ENCODE results near the gene USP10. TPM values are rescaled to one million over a fixed set of nuclear protein-coding genes. Genes with fewer than 3 reads are reported as not detected.

The USP10 gene
- total RNA-seq, 2 experiments from 2014 or later = 65.9 to 134 TPM

DNA sequence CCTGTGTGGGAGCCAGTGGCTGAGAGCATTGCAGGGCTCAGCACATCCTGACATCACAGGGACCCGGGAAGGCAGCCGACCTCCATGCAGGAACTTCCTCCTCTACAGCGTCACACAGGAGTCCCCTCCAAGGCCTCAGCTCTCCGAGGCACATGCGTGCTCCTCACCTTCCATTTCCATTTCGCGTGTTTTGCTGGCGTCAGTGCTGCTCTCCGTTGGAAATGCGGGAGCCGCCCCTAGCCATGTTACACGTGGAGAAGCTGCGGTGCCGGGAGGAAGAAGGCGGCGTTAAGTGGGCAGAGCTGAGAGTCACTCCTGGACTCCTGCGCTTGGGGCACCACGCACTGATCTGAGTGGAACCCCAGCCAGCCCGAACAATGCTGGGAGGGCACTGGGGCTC, 94.8 kb downstream of the USP10 start:
- BruUV-seq (replicated peaks) = no TSS peak
- Histone ChIP-seq H3K36me3 (ENCODE audit: insufficient read depth, low read length) (no peaks in the 10 kb centered on the region), H3K9me3 (ENCODE audit: low read length) (no peaks in the 10 kb centered on the region), H2AFZ (ENCODE audit: low read length) (no peak overlapping the region), H4K20me1 (ENCODE audit: insufficient read depth, low read length) (no peaks in the 10 kb centered on the region), H3K27ac (ENCODE audit: low read depth, low read length, poor library complexity, severe bottlenecking) (no peak overlapping the region), H3K4me3 (ENCODE audit: low read depth, low read length, poor library complexity, severe bottlenecking) (no peak overlapping the region), H3K79me2 (ENCODE audit: insufficient read depth, low read depth, low read length) (no peaks in the 10 kb centered on the region), H3K9me2 (ENCODE audit: insufficient read depth, low read length) (no peaks in the 10 kb centered on the region), H3K4me1 (ENCODE audit: insufficient read depth, low read length, poor library complexity, severe bottlenecking) (no peaks in the 10 kb centered on the region), H3K4me2 (ENCODE audit: low read length) (no peak overlapping the region)
- ChIA-PET POLR2A (no interaction called here), CTCF (ENCODE audit: unreplicated experiment) (no interaction called here)
- no peak for DNase-seq (ENCODE audit: low spot score)
- intact Hi-C loops (cut with micrococcal nuclease; ENCODE audit: unreplicated experiment) = no loop called here
- TF ChIP-seq EZH2phosphoT487 (IDR thresholded peaks at IDR 0.05; ENCODE audit: borderline replicate concordance, low read depth, low read length) = no peak
- TF ChIP-seq, protein P1, sequence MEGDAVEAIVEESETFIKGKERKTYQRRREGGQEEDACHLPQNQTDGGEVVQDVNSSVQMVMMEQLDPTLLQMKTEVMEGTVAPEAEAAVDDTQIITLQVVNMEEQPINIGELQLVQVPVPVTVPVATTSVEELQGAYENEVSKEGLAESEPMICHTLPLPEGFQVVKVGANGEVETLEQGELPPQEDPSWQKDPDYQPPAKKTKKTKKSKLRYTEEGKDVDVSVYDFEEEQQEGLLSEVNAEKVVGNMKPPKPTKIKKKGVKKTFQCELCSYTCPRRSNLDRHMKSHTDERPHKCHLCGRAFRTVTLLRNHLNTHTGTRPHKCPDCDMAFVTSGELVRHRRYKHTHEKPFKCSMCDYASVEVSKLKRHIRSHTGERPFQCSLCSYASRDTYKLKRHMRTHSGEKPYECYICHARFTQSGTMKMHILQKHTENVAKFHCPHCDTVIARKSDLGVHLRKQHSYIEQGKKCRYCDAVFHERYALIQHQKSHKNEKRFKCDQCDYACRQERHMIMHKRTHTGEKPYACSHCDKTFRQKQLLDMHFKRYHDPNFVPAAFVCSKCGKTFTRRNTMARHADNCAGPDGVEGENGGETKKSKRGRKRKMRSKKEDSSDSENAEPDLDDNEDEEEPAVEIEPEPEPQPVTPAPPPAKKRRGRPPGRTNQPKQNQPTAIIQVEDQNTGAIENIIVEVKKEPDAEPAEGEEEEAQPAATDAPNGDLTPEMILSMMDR (conservative IDR thresholded peaks at IDR 0.05; ENCODE audit: low read length) = no peak

DNA sequence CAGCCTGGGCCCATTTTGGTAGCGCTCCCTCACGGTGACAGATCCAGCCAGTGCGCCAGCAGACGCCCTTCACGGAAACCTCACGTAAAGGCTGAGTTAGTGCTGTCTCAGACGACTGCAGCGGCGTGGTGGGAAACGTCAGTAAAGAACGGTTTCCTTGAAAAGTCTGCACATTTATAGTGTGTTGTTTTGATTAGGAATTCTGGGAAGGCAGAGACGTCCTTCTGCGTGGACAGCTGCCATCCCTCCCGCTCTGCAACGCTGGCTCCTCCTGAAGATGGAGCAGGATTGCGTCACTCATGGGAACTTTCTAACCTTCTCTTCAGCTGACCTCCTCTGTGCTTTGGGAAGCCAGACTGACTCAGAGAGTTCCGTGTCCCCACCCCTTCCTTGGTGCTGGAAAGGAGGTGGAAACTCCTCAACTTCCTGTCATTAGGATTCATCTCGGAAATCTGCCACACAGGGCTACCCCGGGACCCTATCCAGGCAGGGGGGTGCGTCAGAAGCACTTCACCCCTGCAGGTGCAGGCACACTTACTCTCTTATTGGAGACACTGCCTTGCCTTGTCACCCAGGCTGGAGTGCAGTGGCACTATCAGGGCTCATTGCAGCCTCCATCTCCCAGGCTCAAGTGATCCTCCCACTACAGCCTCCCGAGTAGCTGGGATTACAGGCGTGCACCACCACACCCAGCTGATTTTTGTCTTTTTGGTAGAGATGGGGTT, 95.7 kb downstream of the USP10 start:
- TF ChIP-seq EZH2phosphoT487 (IDR thresholded peaks at IDR 0.05; ENCODE audit: borderline replicate concordance, low read depth, low read length) = no peak
- TF ChIP-seq, protein P1 (conservative IDR thresholded peaks at IDR 0.05; ENCODE audit: low read length) = no peak
- DNase-seq (ENCODE audit: low spot score) = no peak
- Histone ChIP-seq H2AFZ (ENCODE audit: low read length) (no peak overlapping the region), H3K4me1 (ENCODE audit: insufficient read depth, low read length, poor library complexity, severe bottlenecking) (no peaks in the 10 kb centered on the region), H3K4me2 (ENCODE audit: low read length) (no peak overlapping the region), H3K4me3 (ENCODE audit: low read depth, low read length, poor library complexity, severe bottlenecking) (no peak overlapping the region), H3K9me3 (ENCODE audit: low read length) (no peaks in the 10 kb centered on the region), H3K36me3 (ENCODE audit: insufficient read depth, low read length) (no peaks in the 10 kb centered on the region), H3K27ac (ENCODE audit: low read depth, low read length, poor library complexity, severe bottlenecking) (no peak overlapping the region), H3K79me2 (ENCODE audit: insufficient read depth, low read depth, low read length) (no peaks in the 10 kb centered on the region), H3K9me2 (ENCODE audit: insufficient read depth, low read length) (no peaks in the 10 kb centered on the region), H4K20me1 (ENCODE audit: insufficient read depth, low read length) (no peaks in the 10 kb centered on the region)
- POLR2A ChIA-PET = no interaction called here
- BruUV-seq (replicated peaks) = no TSS peak
- intact Hi-C loops (cut with micrococcal nuclease; ENCODE audit: unreplicated experiment) = no loop called here
- CTCF ChIA-PET (ENCODE audit: unreplicated experiment) = no interaction called here

DNA sequence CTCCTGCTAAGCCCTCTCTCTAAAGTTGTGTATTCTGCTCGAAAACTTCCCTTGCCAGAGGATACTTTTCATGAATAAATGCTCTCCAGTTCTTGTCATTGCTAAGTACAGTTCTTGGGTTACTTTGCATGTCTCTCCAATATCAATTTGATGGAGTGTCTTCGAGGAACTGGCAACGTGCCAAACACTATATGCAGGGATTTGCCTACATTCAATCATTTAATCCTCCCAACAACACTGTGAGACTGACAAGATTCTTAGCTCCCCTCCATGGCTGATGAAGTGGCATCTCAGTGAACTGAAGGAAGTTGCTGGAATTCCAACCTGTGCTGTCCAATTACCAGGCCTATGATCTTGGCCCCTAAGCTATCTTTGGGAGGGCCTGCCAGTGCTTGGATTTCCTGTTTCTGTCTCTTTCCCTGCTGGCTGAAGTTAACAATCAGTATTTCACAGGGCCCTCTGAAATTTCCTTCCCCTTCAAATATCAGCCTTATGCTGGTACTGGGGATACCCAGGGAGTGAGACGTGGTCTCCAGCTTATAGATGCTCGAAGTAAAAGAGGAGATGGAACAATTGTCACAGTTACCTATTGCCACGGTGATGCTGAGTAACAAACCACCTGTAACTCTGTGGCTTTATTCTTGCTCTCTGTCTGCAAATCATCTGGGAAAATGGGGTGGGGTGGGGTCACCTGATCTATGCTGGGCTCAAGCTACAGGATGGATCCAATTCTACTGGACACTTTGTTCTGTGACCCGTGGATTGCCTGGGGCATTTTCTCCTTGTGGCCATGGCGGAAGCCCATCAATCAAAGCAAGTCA, 100.6 kb downstream of the USP10 start:
- POLR2A ChIA-PET = interaction anchor here (1.1 kb wide), 1 partner anchor 21 kb away, joined by 3 read pairs; no protein-coding TSS in a partner anchor
- Histone ChIP-seq H3K36me3 (ENCODE audit: insufficient read depth, low read length) (no peaks in the 10 kb centered on the region), H2AFZ (ENCODE audit: low read length) (no peak overlapping the region), H3K4me1 (ENCODE audit: insufficient read depth, low read length, poor library complexity, severe bottlenecking) (no peaks in the 10 kb centered on the region), H3K9me2 (ENCODE audit: insufficient read depth, low read length) (no peaks in the 10 kb centered on the region), H3K79me2 (ENCODE audit: insufficient read depth, low read depth, low read length) (no peaks in the 10 kb centered on the region), H3K9me3 (ENCODE audit: low read length) (no peaks in the 10 kb centered on the region), H3K4me2 (ENCODE audit: low read length) (no peak overlapping the region), H4K20me1 (ENCODE audit: insufficient read depth, low read length) (no peaks in the 10 kb centered on the region), H3K4me3 (ENCODE audit: low read depth, low read length, poor library complexity, severe bottlenecking) (no peak overlapping the region), H3K27ac (ENCODE audit: low read depth, low read length, poor library complexity, severe bottlenecking) (no peak overlapping the region)
- BruUV-seq (replicated peaks) = no TSS peak
- CTCF ChIA-PET (ENCODE audit: unreplicated experiment) = no interaction called here
- no peak for DNase-seq (ENCODE audit: low spot score)
- intact Hi-C loops (cut with micrococcal nuclease; ENCODE audit: unreplicated experiment) = no loop called here
- no peak for TF ChIP-seq EZH2phosphoT487 (IDR thresholded peaks at IDR 0.05; ENCODE audit: borderline replicate concordance, low read depth, low read length)
- TF ChIP-seq, protein P1 (conservative IDR thresholded peaks at IDR 0.05; ENCODE audit: low read length) = no peak

Measured in OCI-LY7 (cell line).